Suppressor macrophage treated with lipopolysaccharide for 4 hours (primary cell): Measurements from ENCODE around the gene CDC14A.

ENCODE experiments used
- DNase-seq: peaks from one replicate; pipeline ENCODE4 v3.0.0-alpha.2; 2020

Gene CDC14A

DNA sequence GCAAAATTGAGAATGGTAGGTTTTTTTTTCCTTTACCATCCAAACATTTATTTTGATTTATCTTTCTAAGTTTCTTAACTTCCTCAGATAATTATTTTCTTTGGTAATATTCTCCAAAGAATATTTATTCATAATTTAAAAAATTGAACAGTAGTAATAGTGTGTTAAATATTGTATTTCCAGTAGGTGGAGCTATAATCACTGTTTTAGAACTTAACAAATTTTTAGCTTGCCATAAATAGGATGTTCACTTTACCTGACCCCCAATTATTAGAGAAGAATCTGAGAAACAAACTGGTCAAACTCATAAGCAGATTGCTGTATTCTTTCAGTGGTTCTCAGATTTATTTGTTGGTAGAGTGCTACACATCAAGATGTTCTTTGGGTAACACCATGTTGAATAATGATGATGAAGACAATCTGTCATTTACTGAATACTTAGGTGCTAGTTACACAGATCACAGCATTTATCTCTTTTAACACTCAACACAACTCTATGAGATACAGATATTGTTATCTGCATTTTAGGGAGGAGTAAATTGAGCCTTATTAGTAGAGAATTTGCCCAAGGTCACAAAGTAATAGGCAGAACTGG is 103.3 kb downstream of the CDC14A start:
- peak; percentile 31 for DNase-seq

DNA sequence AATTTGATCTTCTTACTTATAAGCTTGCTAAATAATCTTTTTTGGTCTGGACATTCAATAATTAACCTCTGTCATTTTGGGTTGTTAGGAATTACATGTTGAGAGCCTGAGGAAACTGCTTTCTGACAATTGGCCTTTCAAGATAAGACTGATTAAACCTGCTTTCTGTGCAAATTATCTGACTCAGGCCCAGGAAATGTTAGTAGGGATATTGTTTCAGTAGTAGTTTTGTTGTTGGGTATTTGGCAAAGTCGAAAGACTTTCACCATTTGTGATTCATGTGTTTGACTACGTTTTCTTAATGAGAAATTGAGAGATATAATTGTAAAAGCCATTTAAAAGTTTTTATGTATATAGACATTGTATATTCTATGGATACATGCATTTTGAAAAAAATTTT is 104.6 kb downstream of the CDC14A start:
- no peak for DNase-seq

DNA sequence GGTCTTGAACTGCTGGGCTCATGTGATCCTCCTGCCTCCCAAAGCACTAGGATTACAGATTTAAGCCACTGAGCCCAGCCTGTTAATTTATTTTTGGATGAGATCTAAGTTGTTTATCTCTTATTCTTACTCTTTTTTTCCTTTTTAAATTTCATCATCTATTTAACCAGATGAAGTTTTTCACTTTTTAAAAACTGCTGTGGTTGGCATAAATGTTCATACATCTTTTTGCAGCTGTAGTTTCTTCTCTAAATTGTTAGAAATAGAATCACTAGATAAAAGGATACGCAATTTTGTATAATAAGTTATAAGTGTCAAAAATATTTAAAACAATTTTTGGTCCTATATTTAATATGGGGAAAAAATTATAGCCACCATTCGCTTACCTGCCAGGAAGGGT is 105.4 kb downstream of the CDC14A start:
- DNase-seq = no peak

DNA sequence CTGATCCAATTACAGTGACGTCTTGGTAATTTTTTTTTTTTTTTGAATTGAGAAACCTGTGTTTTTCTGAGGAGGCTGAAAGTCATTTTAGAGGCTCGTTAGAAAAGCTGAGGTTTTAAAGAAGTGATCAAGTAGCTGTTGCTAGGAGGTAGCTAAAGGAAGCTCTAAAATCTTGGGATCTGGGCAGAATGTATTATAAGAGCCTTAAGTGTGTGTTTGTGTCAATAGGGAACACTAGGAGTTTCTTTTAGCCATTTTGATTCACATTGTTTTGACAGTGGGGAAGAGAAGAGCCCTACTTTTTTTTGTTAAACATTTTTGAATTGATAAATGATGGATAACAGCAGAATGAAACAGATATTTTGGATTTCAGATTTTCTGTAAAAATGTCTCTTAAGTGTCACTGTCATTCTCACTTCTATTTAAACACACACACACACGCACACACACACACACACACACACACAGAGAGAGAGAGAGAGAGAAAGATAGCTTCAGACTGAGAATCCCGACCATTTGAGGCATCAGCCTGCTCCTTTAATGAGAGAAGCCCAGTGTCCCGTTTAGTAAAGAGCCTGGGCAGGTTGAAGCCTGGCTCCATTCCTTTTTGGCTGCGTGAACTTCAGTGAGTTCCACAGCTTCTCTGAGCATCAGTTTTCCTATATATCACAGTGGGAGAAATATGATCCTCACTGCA is 106.5 kb downstream of the CDC14A start:
- no peak for DNase-seq

DNA sequence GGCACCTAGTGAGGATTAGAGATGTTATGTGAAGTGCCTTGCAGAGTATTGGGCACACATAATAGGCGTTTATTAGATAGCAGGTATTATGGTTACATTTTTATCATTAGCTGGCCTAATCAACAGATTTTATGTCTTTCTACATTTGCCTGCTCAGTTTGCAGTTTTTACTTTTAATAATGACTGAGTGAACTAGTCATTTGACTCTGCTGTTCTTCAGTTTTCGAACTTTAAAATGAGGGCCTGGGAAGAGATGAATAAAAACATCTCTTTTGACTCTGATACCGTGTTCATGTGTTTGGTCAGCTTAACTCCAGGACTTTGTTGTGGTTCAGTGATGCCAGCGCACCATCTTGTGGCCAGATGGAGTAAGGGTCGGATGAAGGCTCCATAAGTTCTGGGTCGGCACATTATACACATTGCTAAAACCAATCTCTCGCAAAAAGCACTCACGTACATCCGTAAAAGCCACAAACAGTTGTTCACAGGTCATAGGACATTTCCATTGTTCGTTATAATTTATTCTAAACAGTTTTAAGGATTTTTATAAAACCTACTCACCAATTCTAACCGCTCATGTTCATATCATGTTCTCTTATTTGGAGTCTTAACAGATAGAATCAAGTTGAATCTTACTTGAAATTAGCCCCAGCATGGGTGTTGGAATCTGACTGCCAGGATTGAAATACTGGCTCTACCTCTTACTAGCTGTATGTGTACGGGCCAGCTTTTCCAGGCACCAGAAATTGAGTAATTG is 107.2 kb downstream of the CDC14A start:
- peak; percentile 70 for DNase-seq

DNA sequence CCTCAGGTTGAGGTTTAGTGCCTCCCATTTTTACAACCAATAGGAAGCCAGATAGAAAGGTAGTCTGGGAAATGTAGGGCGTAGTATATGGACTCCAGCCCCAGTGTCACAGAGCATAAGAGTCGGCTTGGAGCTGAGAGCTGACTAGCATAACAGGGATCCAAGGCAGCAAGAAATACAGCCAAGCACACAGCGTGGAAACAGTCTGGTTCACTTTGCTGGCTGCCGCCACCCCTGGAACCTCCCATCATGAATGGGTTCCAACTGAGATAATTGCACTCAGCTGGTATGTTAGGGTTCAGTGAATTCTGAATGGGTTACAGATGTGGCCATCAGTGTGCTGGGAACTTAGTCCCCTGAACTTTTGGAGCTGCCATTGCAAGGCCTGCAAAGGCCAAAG is 108.9 kb downstream of the CDC14A start:
- DNase-seq = no peak

DNA sequence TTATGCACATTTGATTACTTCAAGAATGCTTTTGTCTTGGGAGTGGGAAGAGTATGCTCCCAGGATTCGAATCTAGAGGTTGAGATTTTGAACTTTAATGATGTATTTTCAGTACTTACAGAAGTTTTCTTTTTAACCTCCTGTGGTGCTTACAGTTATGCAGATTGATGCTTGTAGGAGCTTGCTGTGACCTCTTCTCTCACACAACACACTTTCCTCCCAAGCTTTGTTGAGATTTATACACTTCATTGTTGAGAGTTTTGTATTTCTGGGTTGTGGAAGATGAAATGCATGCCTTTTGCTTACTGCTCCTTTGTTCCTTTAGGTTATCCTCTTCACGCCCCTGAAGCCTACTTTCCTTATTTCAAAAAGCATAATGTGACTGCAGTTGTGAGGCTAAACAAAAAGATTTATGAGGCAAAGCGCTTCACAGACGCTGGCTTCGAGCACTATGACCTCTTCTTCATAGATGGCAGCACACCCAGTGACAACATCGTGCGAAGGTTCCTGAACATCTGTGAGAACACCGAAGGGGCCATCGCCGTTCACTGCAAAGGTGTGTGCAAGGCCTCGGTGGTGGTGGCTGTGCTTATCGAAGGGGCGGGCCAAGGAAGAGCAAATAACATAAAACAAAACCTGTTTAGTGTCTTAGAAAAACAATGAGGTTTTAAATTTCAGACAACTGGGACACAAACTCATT is 110.2 kb downstream of the CDC14A start:
- no peak for DNase-seq

DNA sequence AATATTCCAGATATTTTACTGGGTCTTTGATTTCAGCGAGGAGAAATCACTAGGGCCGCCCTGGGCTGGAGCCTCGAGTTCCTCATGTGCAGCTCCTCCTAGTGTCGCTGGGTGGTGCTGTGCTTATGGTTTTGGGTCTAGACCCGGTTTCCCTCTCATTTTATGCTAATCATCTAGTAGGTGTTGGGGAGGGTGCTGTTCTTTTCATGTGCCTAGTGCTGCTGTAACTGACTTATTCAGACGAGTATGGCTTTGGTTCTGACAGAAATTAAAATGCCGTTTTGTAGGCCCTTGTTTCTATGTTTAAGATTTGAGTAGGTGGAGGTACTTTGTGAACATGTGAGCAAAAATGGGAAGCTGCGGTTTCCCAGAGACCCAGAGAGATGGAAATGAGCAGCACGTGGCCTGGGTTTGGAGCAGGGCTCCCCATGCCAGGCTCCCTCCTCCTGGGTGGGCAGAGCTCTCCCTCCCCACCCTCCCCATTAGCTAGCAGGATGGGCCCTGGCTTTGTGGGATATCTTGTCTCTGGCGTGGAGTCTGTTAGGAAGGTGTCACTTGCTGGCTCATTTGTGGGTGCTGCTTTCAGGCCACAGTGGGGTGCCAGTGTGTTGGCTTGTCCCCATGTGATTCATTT is 111.6 kb downstream of the CDC14A start:
- DNase-seq = peak; percentile 72

DNA sequence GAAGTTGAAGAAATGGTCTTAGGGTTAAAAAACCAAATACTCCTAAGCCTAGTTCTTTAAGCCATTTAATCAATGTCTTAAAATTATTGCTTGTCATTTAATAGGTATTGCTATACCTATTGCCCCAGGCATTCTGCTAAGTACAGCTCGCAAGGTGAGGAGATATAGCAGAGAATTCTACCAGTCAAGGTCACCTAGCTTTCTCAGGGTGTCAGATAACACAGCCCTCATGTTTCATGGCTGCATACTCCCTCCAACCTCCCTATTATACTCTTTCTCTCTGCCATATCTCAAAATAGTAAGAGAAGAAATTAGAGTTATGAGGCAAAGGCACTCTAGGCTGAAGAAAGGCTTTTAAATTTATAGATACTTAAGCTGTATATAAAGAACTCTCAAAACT is 117.3 kb downstream of the CDC14A start:
- DNase-seq = no peak

DNA sequence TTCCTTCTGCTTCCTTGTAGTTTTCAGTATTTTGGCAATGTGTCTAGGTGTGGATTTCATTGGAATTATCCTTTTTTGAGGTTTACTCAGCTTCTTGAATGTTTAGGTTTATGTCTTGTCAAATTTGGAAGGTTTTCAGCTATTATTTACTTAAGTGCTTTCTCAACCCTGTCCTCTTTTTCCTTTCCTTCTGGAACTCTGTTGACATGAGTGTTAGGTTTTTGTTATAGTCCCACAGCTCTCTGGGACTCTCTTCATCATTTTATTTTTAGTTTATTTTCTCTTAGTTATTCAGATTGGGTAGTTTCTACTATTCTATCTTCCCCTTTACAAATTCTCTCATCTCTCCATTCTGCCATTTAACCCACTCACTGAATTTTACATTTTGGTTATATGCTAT is 122.5 kb downstream of the CDC14A start:
- DNase-seq = no peak

DNA sequence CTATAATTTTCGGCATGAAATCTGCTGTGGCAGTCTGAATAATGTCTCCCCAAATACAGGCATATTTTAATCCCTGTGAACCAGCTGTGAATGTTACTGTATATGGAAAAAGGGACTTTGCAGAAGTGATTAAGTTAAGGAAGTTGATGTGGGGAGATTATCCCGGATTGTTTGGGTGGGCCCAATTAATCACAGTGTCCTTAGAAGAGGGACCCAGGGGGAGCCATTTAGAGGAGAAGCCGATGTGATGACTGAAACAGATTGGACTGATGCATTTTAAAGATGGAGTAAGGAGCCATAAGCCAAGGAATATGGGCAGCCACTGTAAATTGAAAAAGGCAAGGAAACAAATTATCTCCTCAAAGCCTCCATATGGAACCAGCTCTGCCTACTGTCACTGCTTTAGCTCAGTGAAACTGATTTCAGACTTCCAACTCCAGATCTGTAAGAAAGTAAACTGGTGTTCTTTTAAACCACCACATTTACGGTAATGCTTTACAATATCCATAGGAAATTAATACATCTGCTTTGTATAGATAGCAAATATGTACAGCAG is 124.5 kb downstream of the CDC14A start:
- no peak for DNase-seq

DNA sequence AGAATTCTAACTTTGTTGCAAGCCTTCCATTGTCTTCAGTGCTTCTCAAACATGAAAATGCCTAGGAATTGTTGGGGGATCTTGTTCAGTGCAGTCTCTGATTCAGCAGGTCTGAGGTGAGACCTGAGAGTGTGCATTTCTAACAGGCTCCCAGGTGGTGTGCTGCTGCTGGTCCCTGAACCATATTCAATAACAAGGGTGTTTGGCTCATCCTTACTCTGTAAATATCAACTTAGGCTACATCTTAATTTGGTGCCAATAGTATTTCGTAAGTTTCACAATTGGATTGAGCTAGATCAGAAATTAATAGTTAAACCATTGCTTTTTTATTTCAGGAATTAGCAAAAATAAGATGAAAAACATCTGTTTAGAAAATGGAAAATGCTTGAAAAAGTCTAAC is 126.5 kb downstream of the CDC14A start:
- no peak for DNase-seq

DNA sequence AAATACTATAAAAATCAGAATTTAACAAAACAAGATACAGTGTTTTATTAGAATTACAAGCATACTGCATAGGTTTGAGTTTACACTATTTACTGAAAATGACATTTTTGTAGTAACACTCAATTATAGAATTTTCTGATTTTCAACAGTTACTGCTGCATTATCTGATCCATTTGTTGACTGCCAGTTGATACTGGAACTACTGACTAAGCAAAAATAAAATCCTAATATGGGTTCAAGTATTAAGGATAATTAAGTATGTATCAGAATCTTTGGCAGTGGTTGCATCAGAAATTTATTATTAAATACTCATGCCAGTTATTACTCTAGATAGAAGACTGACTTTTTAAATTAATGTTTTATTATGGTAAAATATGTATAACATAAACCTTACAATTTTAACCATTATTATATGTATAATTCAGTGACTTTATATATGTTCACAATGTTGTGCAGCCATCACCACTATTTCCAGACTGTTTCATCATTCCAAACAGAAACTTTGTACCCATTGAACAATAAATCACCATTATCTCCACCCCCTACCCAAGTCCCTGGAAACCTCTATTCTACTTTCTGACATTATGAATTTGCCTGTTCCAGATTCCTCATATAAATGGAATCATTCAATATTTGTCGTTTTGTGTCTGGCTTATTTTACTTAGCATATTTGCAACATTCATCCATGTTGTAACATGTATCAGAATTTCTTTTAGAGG is 127.5 kb downstream of the CDC14A start:
- no peak for DNase-seq

DNA sequence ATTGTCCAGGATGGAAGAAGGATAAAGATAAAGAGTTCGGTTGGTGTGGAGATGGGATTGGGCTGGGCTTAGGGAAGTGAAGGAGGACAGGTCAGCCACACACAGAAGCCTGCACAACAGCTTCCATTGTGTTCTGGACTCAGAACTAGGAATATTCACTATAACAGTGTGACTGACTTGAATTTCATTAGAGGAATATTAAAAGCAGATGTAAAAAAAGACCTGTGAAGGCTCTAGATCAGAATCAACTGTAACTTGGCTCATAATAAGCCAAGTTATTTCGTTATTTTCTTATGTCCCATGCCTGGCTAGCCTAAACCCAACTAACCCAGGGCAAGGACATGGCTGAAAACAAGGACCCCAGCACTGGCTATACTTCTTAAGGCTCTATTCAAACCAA is 129.0 kb downstream of the CDC14A start:
- no peak for DNase-seq

DNA sequence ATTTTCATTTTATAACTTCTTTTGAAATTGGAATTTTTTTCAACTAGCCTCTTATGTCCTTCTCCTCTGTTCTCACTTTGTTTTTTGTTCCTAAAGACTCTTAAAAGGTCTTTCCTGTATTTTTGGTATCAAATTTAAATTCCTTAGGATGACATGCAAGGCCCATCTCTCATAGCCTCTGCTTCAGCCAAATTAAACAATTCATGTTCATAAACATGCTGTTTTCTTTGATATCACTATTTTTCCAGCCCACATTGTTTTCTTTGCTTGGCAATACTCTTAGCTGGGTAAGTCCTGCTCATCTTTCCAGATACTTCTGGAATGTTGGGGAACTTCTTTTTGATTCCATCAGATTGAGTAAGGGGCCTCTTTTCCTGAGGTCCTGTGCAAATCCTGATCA is 129.9 kb downstream of the CDC14A start:
- DNase-seq = no peak

DNA sequence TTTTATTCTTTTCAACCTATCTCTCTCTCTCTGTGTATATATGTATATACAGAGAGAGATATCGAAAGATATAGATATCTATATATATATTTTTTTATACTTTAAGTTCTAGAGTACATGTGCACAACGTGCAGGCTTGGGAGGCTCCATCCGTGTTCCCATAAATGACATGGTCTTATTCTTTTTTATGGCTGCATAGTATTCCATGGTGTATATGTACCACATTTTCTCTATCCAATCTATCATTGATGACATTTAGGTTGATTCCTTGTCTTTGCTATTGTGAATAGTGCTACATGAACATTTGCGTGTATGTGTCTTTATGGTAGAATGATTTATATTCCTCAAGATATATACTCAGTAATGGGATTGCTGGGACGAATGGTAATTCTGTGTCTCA is 130.4 kb downstream of the CDC14A start:
- DNase-seq = no peak

DNA sequence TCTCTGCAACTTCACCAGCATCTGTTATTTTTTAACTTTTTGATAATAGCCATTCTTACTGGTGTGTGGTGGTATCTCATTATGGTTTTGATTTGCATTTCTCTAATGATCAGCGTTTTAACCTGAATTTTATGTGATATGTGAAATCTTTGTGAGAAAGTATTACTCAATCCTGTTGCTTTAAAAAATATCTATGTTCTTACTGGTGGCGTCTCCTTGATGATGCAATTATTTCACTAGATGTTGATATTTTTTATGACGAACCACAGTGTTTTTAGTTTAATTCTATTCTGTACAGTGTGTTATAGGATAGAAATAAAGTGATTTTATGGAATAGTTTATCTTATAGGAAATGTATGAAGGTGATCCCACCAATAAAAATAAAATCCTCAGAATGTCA is 130.9 kb downstream of the CDC14A start:
- no peak for DNase-seq

DNA sequence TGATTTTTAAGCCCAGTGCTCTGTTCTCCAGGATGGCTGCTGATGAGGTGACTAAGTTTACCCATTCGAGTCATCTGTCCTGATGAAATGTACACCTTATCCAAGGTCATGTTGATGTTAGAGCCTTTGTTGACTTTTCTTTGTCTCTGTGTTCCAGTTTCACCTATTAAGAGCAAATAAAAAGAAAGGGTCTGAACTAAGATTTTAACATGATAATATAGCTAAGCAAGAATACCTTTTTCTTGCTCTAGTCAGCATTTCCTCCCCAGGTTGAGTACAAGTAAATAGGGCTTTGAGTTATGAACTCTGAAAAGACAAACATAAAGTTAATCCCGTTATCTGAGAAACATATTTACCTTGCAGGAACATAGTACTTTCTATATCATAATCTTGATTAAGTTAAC is 133.6 kb downstream of the CDC14A start:
- no peak for DNase-seq

DNA sequence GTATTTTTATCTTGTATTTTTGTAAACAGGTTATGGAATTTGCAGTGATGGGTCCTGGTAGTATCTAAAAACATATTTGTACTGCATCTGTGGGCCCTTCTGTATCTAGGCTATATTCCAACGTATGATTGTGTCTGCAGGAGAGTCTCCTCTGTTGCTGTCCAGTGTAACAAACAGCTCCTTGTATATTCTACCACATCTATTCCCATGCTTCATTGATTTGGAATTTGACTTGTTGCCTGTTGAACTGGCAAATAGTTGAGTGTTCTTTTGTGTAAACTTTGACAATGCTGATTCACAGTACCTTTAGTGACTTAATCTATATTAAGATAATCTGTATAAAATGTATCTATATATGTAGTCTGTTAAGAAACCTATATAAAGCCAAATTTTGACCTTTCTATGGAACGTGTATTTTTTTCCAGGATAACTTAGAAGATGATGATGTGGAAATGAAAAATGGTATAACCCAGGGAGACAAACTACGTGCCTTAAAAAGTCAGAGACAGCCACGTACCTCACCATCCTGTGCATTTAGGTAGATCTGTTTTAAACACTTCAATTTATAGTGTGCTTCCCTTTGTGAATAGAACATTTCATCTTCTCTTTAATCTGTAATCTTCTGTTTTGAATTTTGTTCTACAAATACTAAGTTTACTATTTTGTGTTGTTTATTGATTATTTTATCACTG is 142.2 kb downstream of the CDC14A start:
- DNase-seq = no peak

DNA sequence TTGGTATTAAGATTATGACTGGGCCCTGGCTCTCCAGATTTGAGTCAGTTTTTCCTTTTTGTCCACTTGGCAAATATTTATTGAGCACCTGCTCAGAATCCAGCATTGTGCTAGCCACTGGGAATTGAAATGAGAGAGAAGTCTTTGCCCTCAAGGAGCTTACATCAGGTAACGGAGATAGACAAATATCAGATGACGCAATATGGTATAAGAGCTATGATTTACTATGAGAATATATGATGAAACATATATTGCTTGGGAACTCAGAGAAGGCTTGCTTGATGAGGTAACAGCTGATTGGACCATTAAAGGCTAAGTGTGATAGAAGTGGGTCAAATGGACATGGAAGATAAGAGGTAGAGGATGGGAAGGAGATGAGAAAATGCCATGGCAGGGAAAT is 144.6 kb downstream of the CDC14A start:
- no peak for DNase-seq

DNA sequence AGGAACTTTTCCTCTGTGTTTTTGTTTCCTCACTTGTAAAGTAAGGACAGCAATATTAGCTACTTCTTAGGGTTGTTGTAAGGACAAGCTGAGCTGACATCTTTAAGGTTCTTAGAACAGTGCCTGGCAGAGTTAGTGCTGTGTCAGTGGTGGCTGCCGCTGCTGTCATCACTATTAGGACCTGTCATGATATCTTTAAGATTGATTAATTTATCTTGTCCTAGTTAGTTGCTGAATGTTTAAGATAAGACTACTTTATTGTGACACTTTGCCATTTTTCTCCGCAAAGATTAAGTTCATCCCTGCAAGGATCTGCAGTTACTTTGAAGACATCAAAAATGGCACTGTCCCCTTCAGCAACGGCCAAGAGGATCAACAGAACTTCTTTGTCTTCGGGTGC is 145.5 kb downstream of the CDC14A start:
- no peak for DNase-seq
